ENCODE data around the gene GALE. TPM values are rescaled to one million over a fixed set of nuclear protein-coding genes. Genes with fewer than 3 reads are reported as not detected.
A peak's percentile ranks its signal among the peaks of the same experiment; 100 is the strongest.
"Not testable (repeated sequence)": the region's sequence is repeated elsewhere in the genome, so short reads cannot be mapped to it uniquely, and the experiment has no call there.

Gene GALE
- total RNA-seq = 24.9 to 34.0 TPM (median 25.7 TPM) in 3 replicates
- long read RNA-seq, transcript GALE-216 (12 exons, 1,566 nt) = major isoform, 20 of 37 reads
- long read RNA-seq, partial matches to known transcripts = 5 of 37 reads
- long read RNA-seq, other reads (novel, unspliced or antisense) = 11 of 37 reads

- Mint-ChIP-seq H3K4me3 (ENCODE audit: unreplicated experiment) (peak within 1 kb of the TSS; percentile 85), H3K36me3 (ENCODE audit: low read depth) (no peaks in the 10 kb centered on the region), H3K27me3 (ENCODE audit: low read depth) (no peaks in the 10 kb centered on the region), H3K27ac (ENCODE audit: unreplicated experiment) (peak within 1 kb of the TSS; percentile 94), H3K4me1 (ENCODE audit: low read depth) (peaks cover 14% of the 10 kb centered on the region), H3K9me3 (ENCODE audit: low read depth) (no peaks in the 10 kb centered on the region)
- peak; percentile 96 for DNase-seq (ENCODE audit: low spot score)
- no peak for TF ChIP-seq CTCF (IDR thresholded peaks at IDR 0.05)
Observed at GRCh38 chr1:23800400-23801337, at the start of gene GALE. Gene GALE, minus strand, starts transcription at chr1:23800754. Its CDS starts 1,747 bp downstream, at chr1:23799007.

GRCh38 chr1:23848673-23849616 is 48.4 kb upstream of the GALE start:
- H3K27me3 Mint-ChIP-seq (ENCODE audit: low read depth) = no peaks in the 10 kb centered on the region

DNA sequence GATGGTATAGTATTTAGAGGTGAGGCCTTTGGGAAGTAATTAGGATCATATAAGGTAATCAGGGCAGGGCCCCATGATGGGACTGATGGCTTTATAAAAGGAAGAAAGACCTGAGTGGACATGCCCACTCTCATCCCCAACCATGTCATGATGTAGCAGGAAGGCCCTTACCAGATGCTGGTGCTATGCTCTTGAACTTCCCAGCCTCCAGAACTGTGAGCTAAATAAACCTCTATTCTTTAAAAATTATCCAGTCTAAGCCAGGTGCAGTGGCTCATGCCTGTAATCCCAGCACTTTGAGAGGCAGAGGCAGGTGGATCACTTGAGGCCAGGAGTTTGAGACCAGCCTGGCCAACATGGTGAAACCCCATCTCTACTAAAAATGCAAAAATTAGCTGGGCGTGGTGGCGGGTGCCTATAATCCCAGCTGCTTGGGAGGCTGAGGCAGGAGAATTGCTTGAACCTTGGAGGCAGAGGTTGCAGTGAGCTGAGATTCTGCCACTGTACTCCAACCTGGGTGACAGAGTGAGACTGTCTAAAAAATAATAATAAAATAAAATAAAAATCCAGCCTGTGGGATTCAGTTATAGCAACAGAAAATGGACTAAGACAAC is 47.0 kb upstream of the GALE start:
- Mint-ChIP-seq H3K36me3 (ENCODE audit: low read depth) (peaks cover 24% of the 10 kb centered on the region), H3K9me3 (ENCODE audit: low read depth) (peaks cover 11% of the 10 kb centered on the region)
- H3K27me3 Mint-ChIP-seq (ENCODE audit: low read depth); H3K4me1 Mint-ChIP-seq (ENCODE audit: low read depth); DNase-seq (ENCODE audit: low spot score); H3K27ac Mint-ChIP-seq (ENCODE audit: unreplicated experiment); H3K4me3 Mint-ChIP-seq (ENCODE audit: unreplicated experiment): not testable (repeated sequence)

More at GRCh38 chr1:23848673-23849616, 48.4 kb upstream of the GALE start:
- Mint-ChIP-seq H3K27ac (ENCODE audit: unreplicated experiment) (no peak overlapping the region), H3K4me1 (ENCODE audit: low read depth) (no peaks in the 10 kb centered on the region), H3K36me3 (ENCODE audit: low read depth) (peaks cover 26% of the 10 kb centered on the region), H3K4me3 (ENCODE audit: unreplicated experiment) (no peak overlapping the region), H3K9me3 (ENCODE audit: low read depth) (peaks cover 11% of the 10 kb centered on the region)
- TF ChIP-seq CTCF (IDR thresholded peaks at IDR 0.05) = no peak
- no peak for DNase-seq (ENCODE audit: low spot score)

DNA sequence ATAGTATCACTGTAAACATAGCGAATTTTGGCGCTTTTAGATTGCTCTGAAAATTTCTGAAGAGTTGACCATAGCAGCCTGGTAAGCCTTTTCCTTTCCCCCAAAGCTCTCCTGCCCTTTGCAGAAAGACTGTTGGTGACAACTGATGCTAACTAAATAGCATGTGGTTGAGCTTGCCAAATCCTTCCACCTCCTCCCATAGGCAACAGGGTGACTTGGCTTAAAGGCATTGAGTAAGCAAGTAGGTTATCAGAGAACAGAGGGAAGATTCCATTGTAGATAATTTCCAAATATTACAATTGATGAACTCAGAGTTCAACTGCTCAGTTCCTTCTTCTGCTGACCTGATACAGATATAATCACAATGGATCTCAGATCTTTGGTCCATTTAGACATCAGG is 44.6 kb upstream of the GALE start:
- H3K36me3 Mint-ChIP-seq (ENCODE audit: low read depth) = peaks cover 24% of the 10 kb centered on the region
- H3K9me3 Mint-ChIP-seq (ENCODE audit: low read depth) = peaks cover 11% of the 10 kb centered on the region
- H3K27ac Mint-ChIP-seq (ENCODE audit: unreplicated experiment) = no peak overlapping the region
- no peak for TF ChIP-seq CTCF (IDR thresholded peaks at IDR 0.05)
- peaks cover 3% of the 10 kb centered on the region for H3K27me3 Mint-ChIP-seq (ENCODE audit: low read depth)
- no peak overlapping the region for H3K4me3 Mint-ChIP-seq (ENCODE audit: unreplicated experiment)
- H3K4me1 Mint-ChIP-seq (ENCODE audit: low read depth) = no peaks in the 10 kb centered on the region
- DNase-seq (ENCODE audit: low spot score) = no peak

GRCh38 chr1:23843644-23844043 is 43.1 kb upstream of the GALE start:
- Mint-ChIP-seq H3K4me3 (ENCODE audit: unreplicated experiment) (no peak overlapping the region), H3K9me3 (ENCODE audit: low read depth) (peaks cover 11% of the 10 kb centered on the region), H3K27me3 (ENCODE audit: low read depth) (peaks cover 3% of the 10 kb centered on the region), H3K27ac (ENCODE audit: unreplicated experiment) (no peak overlapping the region), H3K36me3 (ENCODE audit: low read depth) (peaks cover 24% of the 10 kb centered on the region), H3K4me1 (ENCODE audit: low read depth) (peaks cover under 1% of the 10 kb centered on the region)
- no peak for DNase-seq (ENCODE audit: low spot score)
- TF ChIP-seq CTCF (IDR thresholded peaks at IDR 0.05) = no peak

Data from chondrocyte (in vitro differentiated cells).